ENCODE measurements around the gene ZNF524.

ZNF524 gene

GRCh38 chr19:55622242-55622969, 22.3 kb downstream of the ZNF524 start:
- no peak for DNase-seq

- DNase-seq = no peak
Measured at GRCh38 chr19:55623130-55623529, 23.0 kb downstream of the ZNF524 start.

- no peak for DNase-seq
Measured at GRCh38 chr19:55623561-55623960, 23.5 kb downstream of the ZNF524 start.

- DNase-seq = peak; percentile 83 to 89
Measured at GRCh38 chr19:55624109-55625003, 24.3 kb downstream of the ZNF524 start, which contains the start of gene ZNF784. Gene ZNF784 (minus strand): TSS chr19:55624566. CDS start chr19:55624561, 5 bp downstream.

GRCh38 chr19:55625004-55625326, 24.9 kb downstream of the ZNF524 start:
- DNase-seq = no peak

- no peak for DNase-seq
Measured at GRCh38 chr19:55626350-55626749, 26.3 kb downstream of the ZNF524 start.

DNA sequence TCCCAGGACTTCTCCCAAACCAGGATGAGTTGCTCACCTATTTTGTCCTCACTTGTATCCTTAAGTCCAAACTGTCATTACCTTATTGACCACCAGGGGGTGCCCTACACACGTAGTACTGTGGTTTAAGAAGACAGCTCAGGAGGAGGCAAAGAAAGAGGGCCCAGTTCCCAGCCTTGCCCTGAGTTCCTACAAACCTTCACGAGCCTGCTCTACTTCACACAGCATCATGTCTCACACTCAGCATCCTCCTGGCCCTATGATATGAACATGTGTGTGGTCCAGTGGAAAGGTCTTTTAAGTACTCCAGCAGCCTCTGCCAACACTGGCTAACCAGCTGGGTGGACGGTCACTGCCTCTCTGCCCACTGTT, 32.4 kb downstream of the ZNF524 start:
- peak; percentile 91 to 93 for DNase-seq

- no peak for DNase-seq
Measured at GRCh38 chr19:55633861-55634260, 33.8 kb downstream of the ZNF524 start.

- DNase-seq = no peak
Measured at GRCh38 chr19:55635334-55635717, 35.2 kb downstream of the ZNF524 start.

DNA sequence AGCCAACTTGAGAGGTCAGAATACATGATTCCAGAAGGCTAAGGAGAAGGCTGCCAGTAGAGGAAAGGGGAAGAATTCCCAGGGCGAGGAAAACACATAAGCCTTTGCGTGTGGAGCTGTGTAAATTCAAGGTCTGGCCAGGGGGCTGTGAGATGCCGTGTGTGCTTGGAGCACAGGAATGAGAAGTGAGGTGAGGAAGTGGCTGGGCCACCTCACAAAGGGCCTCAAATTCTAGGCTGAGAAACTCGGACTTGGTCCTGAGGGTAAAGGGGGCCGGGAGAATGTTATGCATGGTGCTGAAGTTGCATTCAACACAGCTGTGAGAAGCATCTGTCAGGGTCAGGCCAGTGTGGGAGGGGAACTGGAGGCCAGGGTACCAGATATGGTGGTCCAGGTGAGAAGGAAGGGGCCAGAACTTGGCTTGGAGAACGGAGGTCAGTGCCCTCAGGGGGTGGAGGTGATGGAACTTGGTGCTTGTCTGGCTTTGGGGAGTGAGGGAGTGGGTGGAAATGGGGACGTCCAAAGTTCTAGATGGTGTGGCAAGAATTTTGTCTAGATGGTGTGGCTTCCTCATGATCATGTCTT, 35.9 kb downstream of the ZNF524 start:
- no peak for DNase-seq

DNA sequence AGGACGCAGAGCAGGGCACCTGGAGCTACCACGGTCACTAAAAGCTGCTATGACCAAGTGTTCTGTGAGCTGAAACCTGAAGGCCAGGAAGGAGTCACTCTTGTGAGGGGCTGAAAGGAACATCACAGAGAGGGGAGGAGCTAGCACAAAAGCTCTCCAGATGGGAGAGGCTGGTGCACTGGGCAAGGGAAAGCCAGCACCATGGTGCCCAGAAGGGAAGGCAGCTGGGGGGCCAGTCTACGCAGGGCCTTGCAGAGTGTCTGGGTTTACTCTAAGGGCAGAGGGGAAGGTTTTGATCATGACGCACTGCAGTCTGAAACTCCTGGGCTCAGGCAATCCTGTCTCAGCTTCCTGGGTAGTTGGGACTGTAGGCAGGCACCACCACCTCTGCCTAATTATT, 36.6 kb downstream of the ZNF524 start:
- DNase-seq = no peak

DNA sequence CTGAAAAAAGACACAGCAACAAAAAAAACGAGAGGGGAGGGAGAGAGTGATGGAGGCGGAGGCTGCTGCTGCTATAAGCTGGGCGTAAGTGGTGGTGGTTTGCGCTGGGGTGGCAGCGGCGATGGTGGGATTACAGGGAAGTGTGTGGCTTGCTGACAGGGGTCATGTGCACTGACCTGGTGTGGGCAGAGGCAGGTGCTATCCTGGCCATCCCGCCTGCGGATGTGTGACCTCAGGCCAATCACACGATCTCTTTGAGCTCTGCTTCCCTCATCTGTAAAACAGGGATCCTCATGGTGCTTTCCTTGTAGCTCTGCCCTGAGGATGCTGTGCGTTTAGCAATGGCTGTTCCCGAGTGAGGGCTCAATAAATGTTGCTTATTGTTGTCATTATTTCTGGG, 37.4 kb downstream of the ZNF524 start:
- DNase-seq = no peak

- DNase-seq = peak; percentile 78 to 84
Measured at GRCh38 chr19:55638864-55639359, 38.8 kb downstream of the ZNF524 start.

DNA sequence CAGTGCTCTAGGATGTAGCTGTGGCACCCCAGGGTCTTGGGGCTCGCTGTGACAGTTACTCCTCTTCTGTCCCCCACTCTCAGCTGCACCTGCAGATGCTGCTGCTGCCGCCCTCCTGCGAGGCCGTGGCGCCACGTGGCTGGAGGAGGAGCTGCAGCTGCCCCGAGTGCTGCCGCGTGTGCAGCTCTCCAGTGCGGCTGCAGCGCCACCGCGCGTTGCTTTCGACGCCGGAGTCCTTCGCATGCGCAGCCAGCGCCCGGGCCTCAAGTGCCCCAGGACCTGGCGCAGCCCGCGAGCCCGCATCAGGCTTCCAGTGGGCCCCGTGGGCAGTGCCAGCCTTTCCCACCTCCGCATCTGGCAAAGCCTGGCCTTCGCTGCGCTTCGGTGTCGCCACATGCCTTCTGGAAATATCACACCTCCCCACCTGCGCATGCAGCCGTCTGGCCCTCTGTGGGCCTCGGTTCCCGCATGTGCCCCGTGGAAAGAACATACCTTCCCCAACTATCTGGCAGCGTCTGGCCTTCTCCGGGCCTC, 40.0 kb downstream of the ZNF524 start:
- DNase-seq = no peak

DNA sequence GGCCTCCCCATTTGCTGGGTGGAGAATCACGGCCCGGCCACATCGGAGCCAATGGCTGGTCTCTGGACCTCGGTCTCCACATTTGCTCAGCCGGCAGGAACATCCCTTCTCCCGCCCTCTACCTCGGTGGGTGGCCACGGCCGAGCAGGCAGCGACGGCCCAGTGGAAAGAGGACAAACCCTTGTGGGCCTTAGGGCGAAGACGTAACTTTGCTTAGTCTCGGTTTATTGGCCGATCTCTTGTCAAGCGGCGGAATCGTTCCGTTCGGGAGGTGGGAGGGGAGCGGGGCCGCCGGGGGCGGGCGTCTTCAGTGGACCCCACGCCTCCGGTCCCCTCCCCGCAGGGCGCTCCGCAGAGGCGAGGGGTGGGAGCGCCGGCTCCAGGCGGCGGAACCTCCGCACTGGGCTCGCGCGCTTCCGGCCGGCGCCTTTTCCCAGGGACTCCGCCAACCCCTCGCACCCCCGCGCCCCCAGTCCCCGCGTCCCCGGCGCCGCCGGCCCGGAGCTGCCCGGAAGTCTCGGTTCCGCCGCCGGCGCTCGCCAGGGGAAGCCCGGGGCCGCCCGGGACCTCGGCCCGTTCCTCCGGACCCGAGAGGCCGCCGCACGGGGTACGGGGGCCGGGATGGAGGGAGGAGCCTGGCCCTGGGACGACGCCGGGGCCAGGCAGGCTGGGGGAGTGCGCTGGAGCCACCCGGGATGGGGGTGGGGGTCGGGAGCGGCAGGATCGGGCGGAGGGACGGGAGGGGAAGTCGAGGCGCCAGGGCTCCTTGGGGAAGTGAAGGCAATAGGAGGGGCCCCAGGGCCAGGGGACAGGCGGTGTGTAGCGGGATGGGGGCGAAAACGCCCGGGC, 40.7 kb downstream of the ZNF524 start, which contains the start of gene ZNF580:
ZNF580 (plus strand) TSS at position 426 of the 849 bp plus-strand sequence. CDS start 1,507 bp downstream, outside the sequence.
- DNase-seq = peak; percentile 54 to 55

- peak; percentile 40 to 54 for DNase-seq
Measured at GRCh38 chr19:55641426-55642152, 41.5 kb downstream of the ZNF524 start.

DNA sequence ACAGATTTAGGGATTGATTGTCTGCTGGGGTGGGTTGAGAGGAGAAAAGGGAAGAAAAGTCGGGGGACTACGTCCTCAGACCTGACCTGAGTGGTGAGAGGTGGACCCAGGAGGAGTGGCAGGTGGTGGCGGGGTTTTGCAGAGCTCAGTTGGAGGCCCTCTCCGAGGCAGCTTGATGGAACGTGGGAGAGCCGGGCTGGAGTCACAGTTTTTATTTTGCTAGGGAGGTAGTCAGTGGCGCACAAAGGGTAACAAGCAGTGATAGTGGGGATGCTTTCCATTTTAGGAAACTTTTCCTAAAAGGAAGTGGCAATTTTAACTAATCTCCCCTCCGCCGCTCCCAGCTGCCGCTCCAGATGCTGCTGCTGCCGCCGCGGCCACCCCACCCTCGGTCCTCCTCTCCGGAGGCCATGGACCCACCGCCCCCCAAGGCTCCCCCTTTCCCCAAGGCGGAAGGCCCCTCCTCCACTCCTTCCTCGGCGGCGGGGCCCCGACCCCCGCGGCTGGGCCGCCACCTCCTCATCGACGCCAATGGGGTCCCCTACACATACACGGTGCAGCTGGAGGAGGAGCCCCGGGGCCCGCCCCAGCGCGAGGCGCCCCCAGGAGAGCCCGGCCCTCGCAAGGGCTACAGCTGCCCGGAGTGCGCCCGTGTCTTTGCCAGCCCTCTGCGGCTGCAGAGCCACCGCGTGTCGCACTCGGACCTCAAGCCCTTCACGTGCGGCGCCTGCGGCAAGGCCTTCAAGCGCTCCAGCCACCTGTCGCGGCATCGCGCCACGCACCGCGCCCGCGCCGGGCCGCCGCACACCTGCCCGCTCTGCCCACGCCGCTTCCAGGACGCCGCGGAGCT, 42.3 kb downstream of the ZNF524 start:
- no peak for DNase-seq

GRCh38 chr19:55643003-55643886, 43.2 kb downstream of the ZNF524 start, which contains the start of gene ZNF581:
Gene ZNF581 (plus strand): TSS chr19:55643649. CDS start chr19:55644572, 923 bp downstream.
- peak; percentile 83 to 86 for DNase-seq

DNA sequence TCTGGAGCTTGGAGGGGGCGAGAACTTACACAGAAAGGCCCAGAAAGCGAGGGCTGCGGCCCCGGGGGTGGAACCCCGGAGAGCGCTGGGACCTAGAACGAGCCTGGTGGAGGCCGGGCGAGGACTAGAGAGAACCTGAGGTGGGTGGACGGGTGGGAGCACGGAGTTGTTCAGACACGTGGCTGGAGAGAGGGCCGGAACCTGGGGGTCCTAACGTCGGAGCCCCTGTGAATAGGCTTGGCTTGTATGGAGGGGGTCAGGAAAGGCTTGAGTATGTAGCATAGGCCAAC, 43.7 kb downstream of the ZNF524 start:
- no peak for DNase-seq

All from Kasumi-1 (cell line).